Cerebellar cortex (tissue), 1 donor: ENCODE data around the gene SEC16A.
"Not testable (repeated sequence)": the region's sequence is repeated elsewhere in the genome, so short reads cannot be mapped to it uniquely, and the experiment has no call there.

Experiments used
- DNase-seq: peaks from one replicate; pipeline ENCODE4 v3.0.0-alpha.2; 2015; ENCODE audit warnings: low spot score

Gene SEC16A

GRCh38 chr9:136422876-136423275 is 60.0 kb downstream of the SEC16A start:
- DNase-seq, result no peak

GRCh38 chr9:136421791-136422190 is 61.0 kb downstream of the SEC16A start:
- no peak for DNase-seq

GRCh38 chr9:136419092-136419420 is 63.8 kb downstream of the SEC16A start:
- no peak for DNase-seq

DNA sequence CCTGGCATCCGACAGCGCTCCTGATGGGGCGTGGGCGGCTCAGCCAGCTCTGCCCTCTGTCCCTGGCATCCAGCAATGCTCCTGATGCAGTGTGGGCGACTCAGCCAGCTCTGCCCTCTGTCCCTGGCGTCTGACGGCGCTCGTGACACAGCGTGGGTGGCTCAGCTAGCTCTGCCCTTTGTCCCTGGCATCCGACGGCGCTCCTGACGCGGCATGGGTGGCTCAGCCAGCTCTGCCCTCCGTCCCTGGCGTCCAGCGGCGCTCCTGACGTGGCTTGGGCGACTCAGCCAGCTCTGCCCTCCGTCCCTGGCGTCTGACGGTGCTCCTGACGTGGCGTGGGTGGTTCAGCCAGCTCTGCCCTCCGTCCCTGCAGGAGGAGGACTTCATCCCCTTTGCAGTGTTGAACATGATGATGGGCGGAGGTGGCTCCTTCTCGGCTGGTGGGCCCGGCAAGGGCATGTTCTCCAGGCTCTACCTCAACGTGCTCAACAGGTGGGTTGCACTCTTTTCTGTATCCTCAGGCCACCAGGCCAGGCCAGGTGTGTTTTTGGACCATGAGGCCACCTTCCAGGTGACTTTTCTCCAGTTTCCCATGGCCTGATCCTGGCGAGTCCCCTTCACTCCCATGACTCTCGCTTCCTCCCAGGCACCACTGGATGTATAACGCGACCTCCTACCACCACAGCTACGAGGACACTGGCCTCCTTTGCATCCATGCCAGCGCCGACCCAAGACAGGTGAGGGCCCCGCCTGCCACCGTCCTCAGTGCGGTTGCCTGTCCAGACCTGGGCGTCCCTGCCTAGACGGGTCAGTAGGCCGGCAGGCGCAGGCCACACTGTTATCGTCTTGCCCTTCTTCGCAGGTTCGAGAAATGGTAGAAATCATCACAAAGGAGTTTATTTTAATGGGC is 64.4 kb downstream of the SEC16A start:
- no peak for DNase-seq

DNA sequence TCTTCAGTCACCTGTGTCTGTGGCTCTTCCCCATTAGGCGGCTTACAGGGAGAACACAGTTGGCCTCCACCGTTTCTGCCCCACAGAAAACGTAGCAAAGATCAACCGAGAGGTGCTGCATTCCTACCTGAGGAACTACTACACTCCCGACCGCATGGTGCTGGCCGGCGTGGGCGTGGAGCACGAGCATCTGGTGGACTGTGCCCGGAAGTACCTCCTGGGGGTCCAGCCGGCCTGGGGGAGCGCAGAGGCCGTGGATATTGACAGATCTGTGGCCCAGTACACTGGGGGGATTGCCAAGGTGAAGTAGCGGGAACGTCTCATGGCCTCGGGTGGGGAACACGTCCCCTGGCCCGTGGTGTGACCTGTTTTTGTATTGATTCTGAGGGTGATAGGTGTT is 65.9 kb downstream of the SEC16A start:
- DNase-seq, result no peak

DNA sequence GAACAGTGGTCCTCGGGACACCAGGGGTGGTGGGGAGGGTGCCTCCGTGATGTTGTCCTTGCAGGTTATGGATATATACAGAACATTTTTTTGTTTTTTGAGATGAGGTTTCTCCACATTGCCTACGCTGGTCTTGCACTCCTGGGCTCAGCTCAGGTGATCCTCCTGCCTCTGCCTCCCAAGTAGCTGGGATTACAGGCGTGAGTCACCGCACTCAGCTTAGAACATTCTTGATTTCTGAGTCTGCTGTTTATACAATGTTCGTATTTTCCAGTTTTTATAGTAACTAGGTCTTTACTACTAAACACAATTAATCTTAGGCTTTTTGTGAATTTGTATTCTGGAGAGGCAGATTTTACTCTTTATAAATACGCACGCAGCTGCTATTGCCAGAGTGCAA is 66.4 kb downstream of the SEC16A start:
- DNase-seq, result no peak

DNA sequence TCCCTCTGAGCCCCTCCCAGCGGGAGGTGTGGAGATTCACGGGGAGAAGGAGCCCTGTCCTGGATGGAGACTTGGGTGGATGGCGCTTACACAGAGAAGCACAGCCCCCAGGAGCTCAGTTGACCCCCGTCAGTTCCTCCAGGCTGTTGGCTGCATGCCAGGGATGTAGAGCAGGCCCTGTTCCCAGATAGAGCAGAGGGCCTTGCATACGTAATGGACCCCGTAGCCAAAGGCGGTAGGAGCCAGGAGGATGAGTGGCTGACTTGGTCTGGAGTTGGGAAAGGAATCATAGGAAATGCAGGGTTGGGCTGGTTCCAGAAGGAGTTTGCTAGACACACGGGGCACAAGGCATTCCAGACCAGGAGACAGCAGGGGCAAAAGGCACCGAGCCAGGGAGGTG is 69.9 kb downstream of the SEC16A start:
- DNase-seq, result no peak

DNA sequence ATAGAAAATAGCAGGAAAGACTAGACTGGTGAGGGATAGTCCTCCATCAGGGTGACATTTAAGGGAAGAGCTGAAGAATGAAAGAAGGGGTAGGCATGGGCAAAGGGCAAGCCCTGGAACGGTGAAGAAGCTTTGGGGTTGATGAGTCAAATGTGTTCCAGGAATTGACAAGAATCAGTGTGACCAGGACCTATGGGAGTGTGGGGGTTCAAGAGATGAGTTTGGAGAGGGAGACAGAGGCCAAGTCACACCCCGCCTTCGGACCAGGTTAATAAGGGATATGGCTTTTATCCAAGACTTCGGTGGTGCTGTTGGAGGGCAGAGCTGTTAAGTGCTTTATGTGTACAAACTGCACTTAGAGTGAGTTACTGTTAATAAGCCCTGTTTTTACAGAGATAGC is 71.5 kb downstream of the SEC16A start:
- DNase-seq, result no peak

DNA sequence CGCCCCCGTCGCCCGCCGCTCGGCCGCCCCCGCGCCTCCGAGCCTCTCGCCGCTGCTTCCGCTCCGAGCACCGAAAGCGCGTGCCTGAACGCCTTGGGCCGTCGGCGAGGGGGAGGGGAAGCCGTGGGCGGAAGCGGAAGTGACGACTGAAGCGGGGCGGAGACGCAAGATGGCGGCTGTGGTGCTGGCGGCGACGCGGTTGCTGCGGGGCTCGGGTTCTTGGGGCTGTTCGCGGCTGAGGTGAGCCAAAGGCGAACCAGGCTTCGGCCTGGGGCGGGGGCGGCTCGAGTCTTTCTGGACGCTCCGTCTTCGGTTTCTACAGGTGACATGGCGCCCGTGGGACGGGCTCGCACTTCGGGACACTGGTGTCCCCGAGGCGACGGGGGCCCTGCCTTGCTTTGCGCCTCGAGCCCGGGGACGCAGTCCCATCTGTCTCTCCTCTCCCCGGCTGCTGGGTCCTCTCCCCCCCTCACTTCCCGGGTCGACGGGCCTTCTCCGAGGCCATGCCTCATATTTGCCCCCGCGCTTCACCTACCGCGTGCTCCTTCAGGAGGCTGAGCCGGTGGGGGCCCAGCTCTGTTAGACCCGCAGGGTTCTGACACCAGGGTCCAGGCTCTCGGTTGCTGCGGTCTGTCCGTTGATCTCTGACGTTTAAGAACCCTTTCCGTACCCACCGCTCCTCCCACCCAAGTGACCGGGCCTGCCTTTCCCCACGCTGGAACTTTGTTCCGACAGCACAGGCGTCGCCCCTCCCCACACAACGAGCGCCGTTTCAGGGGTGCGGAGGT is 72.1 kb downstream of the SEC16A start, which contains the start of the genes ENTR1 and PMPCA:
TSS of gene ENTR1 (minus strand) at position 115 of the 788 bp plus-strand sequence. CDS start 217 bp downstream, outside the sequence.
TSS of gene PMPCA (plus strand) at position 159 of the 788 bp plus-strand sequence. CDS start at position 170, 11 bp downstream.
- peak; percentile 85 for DNase-seq

- DNase-seq, result no peak
These were observed 73.0 kb downstream of the SEC16A start for GRCh38 chr9:136409557-136410455.

GRCh38 chr9:136407911-136408310 is 74.9 kb downstream of the SEC16A start:
- DNase-seq, result no peak

DNA sequence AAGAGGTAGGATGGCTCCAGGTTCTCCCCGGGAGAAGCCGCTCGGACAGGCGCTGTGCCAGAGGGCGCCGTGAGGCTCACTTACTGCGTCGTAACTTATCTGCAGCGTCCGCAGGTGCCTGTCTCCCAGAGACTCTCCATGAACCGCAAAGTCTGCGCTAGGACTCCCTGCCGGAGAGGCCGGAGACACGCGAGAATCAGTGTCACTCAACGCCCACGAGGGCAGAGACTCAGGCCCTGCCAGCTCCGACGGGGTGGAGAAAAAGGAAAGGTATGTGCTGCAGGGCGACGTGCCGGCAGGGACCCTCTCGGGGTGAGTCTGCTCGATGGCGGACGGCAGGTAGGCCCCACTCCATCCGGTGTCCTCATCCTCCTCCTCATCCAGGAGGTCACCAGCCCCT is 75.8 kb downstream of the SEC16A start:
- DNase-seq, result not testable (repeated sequence)

GRCh38 chr9:136405904-136406303 is 76.9 kb downstream of the SEC16A start:
- DNase-seq, result not testable (repeated sequence)

DNA sequence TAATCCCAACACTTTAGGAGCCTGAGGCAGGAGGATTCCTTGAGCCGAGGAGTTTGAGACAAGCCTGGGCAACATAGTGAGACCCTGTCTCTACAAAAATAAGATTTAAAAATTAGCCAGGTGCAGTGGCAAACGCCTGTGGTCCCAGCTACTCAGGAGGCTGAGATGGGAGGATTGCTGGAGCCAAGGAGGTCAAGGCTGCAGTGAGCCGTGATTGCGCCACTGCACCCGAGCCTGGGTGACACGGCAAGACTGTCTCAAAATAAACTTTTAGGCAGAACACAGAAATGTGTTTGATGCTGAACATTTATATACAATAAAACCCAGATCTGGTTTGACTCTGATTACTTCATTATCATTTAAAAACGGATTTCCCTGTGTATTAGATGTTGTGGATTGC is 77.4 kb downstream of the SEC16A start:
- DNase-seq, result no peak

- DNase-seq, result no peak
These were observed 78.1 kb downstream of the SEC16A start for GRCh38 chr9:136404801-136405136.

GRCh38 chr9:136403915-136404800 is 78.7 kb downstream of the SEC16A start:
- DNase-seq, result no peak

- no peak for DNase-seq
These were observed 79.3 kb downstream of the SEC16A start for GRCh38 chr9:136403538-136403914.

- no peak for DNase-seq
These were observed 80.8 kb downstream of the SEC16A start for GRCh38 chr9:136402067-136402466.

GRCh38 chr9:136401173-136401922 is 81.5 kb downstream of the SEC16A start:
- no peak for DNase-seq
